ENCODE data around the gene KCNH3.
"Not testable (repeated sequence)": the region's sequence is repeated elsewhere in the genome, so short reads cannot be mapped to it uniquely, and the experiment has no call there.

KCNH3 gene

DNA sequence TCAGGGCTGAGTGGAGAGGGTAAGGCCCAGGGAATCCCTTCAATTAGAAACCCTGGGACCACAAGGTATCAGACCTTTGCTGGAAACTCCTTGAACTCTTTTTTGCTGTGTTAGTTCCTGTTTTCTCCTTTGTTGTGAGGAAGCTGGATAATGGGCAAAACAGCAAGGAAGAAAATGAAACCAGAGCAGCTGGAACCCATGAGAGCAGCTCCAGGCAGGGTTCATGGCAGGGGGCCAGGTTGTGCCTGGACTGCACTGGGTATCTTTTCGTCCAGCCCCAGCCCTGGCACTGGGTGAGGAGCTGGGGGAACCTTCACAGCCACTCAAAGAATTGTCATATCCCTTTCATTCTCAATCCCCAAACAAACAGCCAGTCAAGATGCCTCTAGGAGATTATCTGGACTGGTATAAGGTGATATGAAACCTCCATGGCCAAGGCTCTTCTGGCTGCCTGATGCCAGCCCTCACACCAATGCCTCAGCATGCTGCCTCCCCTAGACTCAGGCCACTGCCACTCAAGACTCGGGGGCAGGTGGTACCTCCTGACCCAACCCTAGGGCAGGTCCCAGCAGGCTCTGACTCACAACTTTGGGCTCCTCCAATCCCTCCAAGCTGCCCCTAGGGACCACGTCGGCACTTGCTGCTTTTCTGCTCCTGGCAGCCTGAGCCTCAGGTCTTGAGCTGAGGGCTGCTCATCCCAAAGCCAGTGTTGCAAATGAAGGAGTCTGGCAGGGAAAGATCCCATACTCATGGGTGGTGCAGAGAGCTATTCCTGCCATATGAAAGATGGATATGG lies 50.1 kb downstream of the KCNH3 start:
- no peak for DNase-seq

DNA sequence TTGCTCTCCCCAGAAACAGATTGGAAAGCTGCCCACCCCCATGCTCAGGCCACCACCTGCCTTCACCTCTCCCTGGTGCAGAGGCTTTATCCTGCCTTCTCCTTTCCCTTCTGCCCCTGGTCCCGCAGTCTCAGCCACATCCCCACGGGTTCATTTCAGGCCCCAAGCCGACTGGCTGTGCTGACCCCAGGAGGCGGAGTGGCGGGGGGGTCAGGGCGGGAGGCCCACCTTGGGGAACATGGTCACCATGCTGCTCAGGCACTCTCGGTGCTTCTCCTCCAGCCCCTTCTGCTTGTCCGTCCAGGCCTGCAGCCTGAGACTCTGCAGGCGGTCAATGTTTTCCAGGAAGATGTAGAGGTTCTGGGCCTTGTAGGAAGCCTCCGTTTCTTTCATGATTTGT lies 59.7 kb downstream of the KCNH3 start:
- no peak for DNase-seq

DNA sequence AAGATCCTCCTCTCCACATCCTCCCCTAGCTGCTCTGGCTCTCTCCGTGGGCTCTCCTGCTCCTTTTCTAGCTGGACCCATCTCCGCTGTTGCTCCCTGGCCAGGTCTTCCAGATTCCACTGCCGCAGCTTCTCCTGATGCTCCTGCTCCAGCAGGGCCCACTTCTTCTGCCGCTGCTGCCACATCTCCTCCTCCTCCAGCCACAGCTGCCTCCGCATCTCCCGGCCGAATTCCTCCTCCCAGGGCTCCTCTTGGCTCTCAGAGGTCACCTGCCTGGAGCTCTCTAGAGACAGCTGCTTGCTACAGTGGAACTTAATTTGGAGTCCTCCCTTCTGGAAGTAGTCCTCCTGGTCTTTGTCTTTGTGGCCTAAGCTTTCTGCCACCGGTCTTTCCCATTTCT lies 61.1 kb downstream of the KCNH3 start:
- DNase-seq: no peak

DNA sequence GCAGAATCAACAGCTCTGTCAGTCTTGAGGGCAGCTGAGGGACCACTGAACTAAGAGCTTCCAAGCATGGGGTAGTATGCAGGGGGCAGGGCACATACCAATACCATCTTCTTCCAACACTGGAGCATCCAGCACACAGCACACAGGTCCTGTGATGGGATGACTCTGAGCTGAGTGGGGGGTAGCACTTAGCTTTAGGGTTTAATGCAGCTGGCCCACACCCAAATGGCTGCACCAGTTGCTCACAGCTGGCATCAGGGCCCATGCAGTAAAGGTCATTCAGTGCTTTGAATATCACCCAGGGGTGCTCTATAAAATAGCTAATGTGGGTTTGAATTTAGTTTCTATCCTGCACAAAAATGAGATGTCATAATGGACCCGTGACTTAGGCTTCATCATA lies 64.9 kb downstream of the KCNH3 start:
- no peak for DNase-seq

DNA sequence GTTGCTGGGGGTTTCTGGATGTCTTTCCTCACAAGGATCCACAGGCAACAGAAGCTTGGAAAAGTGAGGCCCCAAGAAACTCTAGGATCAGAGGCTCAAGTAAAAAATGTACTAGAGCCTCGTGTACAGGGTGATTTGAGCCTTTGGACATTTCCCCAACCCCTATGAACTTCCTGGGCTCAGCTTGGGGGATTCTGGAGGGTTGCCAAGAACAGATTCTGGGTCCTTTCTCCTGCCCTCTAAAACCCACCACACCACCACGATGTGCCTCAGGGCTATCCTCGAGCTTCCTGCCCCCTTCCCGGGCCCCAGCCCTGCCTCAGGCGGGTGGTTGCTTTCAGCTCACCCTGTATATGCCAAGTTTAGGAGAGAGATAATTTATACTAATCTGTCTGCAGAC lies 66.0 kb downstream of the KCNH3 start:
- DNase-seq: no peak

DNA sequence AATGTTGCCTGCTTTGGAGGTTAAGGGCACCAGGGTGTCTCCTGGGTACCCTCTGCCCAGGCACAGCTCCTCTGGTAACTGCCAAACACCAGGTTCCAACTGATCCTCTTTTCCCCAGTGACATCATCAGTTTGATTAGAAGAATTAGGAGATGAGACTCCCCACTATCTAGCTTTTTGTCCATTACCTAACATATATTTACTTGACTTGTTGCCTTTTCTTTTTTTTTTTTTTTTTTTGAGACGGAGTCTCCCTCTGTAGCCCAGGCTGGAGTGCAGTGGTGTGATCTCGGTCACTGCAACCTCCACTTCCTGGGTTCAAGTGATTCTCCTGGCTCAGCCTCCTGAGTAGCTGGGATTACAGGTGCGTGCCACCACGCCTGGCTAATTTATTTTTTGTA lies 66.7 kb downstream of the KCNH3 start, which contains the start of gene FAM186B:
TSS of gene FAM186B (minus strand) at position 101 of the 400 bp plus-strand sequence. CDS start 162 bp downstream, outside the sequence.
- DNase-seq: not testable (repeated sequence)

All from activated CD4-positive, alpha-beta T cell treated with anti-CD3 and anti-CD28 coated beads for 4 hours (primary cell).